ENCODE results near the gene PDE7B. TPM values are rescaled to one million over a fixed set of nuclear protein-coding genes. Genes with fewer than 3 reads are reported as not detected.

Gene PDE7B
- polyA plus RNA-seq, 1 donor (not counting 4 experiments of a cell fraction or from before 2014, with no cell fraction given), result 0.01 TPM

- H3K4me1 ChIP-seq (ENCODE audit: control insufficient read depth, extremely low read depth, insufficient read depth, low read length), result no peaks in the 10 kb centered on the region
- TF ChIP-seq CTCF (optimal IDR thresholded peaks at IDR 0.05 in 1 of 3, IDR thresholded peaks at IDR 0.05 in 1 of 3, conservative IDR thresholded peaks at IDR 0.05 in 1 of 3; ENCODE audit: extremely low read depth in 1 of 3, insufficient read depth in 2 of 3, low read length in 3 of 3) (no peak), EZH2 (IDR thresholded peaks at IDR 0.05; ENCODE audit: low read length) (no peak)
- no peaks in the 10 kb centered on the region for H3K9me1 ChIP-seq (ENCODE audit: control insufficient read depth, extremely low read depth, insufficient read depth, low read length)
- H3K4me3 ChIP-seq (ENCODE audit: control insufficient read depth in 2 of 3, extremely low read depth in 1 of 3, insufficient read depth in 2 of 3, low read depth in 1 of 3, low read length in 3 of 3), result no peak overlapping the region
- dilution Hi-C loops (cut with MboI; ENCODE audit: extremely low pct_ligation_motif_present, low sequenced_read_pairs), result no loop called here
- no peaks in the 10 kb centered on the region for H3K79me2 ChIP-seq (ENCODE audit: control insufficient read depth, insufficient read depth, low read length)
- FAIRE-seq (no peak), DNase-seq (ENCODE audit: low read depth, low spot score) (no peak)
- H3K4me2 ChIP-seq (ENCODE audit: control insufficient read depth, extremely low read depth, insufficient read depth, low read depth, low read length), result no peak overlapping the region
- no peak overlapping the region for H3K9ac ChIP-seq (ENCODE audit: control insufficient read depth, extremely low read depth, insufficient read depth, low read length)
- H4K20me1 ChIP-seq (ENCODE audit: control insufficient read depth, extremely low read depth, insufficient read depth, low read length), result no peaks in the 10 kb centered on the region
- no peaks in the 10 kb centered on the region for H3K9me3 ChIP-seq (ENCODE audit: control insufficient read depth, low read depth, low read length)
- H3K27me3 ChIP-seq (ENCODE audit: control insufficient read depth, extremely low read depth, insufficient read depth, low read length), result no peaks in the 10 kb centered on the region
- no peak overlapping the region for H3K27ac ChIP-seq (ENCODE audit: control insufficient read depth, insufficient read depth, low read length)
- H2AFZ ChIP-seq (ENCODE audit: control insufficient read depth, low read length), result no peak overlapping the region
- no peaks in the 10 kb centered on the region for H3K36me3 ChIP-seq (ENCODE audit: control insufficient read depth in 2 of 2, extremely low read depth in 1 of 2, insufficient read depth in 2 of 2, low read length in 2 of 2)
These were observed 199.0 kb downstream of the PDE7B start for GRCh38 chr6:136050475-136050874.

- no peak overlapping the region for H2AFZ ChIP-seq (ENCODE audit: control insufficient read depth, low read length)
- H3K27ac ChIP-seq (ENCODE audit: control insufficient read depth, insufficient read depth, low read length), result no peak overlapping the region
- no peak for TF ChIP-seq CTCF (optimal IDR thresholded peaks at IDR 0.05 in 1 of 3, IDR thresholded peaks at IDR 0.05 in 1 of 3, conservative IDR thresholded peaks at IDR 0.05 in 1 of 3; ENCODE audit: extremely low read depth in 1 of 3, insufficient read depth in 2 of 3, low read length in 3 of 3)
- TF ChIP-seq EZH2 (IDR thresholded peaks at IDR 0.05; ENCODE audit: low read length), result no peak
- FAIRE-seq, result no peak
- no peaks in the 10 kb centered on the region for H3K9me1 ChIP-seq (ENCODE audit: control insufficient read depth, extremely low read depth, insufficient read depth, low read length)
- H3K4me2 ChIP-seq (ENCODE audit: control insufficient read depth, extremely low read depth, insufficient read depth, low read depth, low read length), result no peak overlapping the region
- no peaks in the 10 kb centered on the region for H3K27me3 ChIP-seq (ENCODE audit: control insufficient read depth, extremely low read depth, insufficient read depth, low read length)
- no peaks in the 10 kb centered on the region for H3K36me3 ChIP-seq (ENCODE audit: control insufficient read depth in 2 of 2, extremely low read depth in 1 of 2, insufficient read depth in 2 of 2, low read length in 2 of 2)
- dilution Hi-C loops (cut with MboI; ENCODE audit: extremely low pct_ligation_motif_present, low sequenced_read_pairs), result no loop called here
- H3K9me3 ChIP-seq (ENCODE audit: control insufficient read depth, low read depth, low read length), result no peaks in the 10 kb centered on the region
- DNase-seq (ENCODE audit: low read depth, low spot score), result no peak
- no peak overlapping the region for H3K9ac ChIP-seq (ENCODE audit: control insufficient read depth, extremely low read depth, insufficient read depth, low read length)
- H3K4me1 ChIP-seq (ENCODE audit: control insufficient read depth, extremely low read depth, insufficient read depth, low read length), result no peaks in the 10 kb centered on the region
- H4K20me1 ChIP-seq (ENCODE audit: control insufficient read depth, extremely low read depth, insufficient read depth, low read length), result no peaks in the 10 kb centered on the region
- no peaks in the 10 kb centered on the region for H3K79me2 ChIP-seq (ENCODE audit: control insufficient read depth, insufficient read depth, low read length)
- no peak overlapping the region for H3K4me3 ChIP-seq (ENCODE audit: control insufficient read depth in 2 of 3, extremely low read depth in 1 of 3, insufficient read depth in 2 of 3, low read depth in 1 of 3, low read length in 3 of 3)
These were observed 199.8 kb downstream of the PDE7B start for GRCh38 chr6:136051140-136051775.
